Measurements from ENCODE around the gene MEGF11.

MEGF11 gene

GRCh38 chr15:65969865-65970816 lies 283.4 kb downstream of the MEGF11 start:
- TF ChIP-seq CTCF (IDR thresholded peaks at IDR 0.05; ENCODE audit: unreplicated experiment in 3 of 3), result no peak
- Mint-ChIP-seq H3K4me1 (no peaks in the 10 kb centered on the region), H3K27me3 (ENCODE audit: low read depth) (peaks cover 51% of the 10 kb centered on the region), H3K9me3 (peaks cover 3% of the 10 kb centered on the region), H3K4me3 (no peak overlapping the region), H3K36me3 (ENCODE audit: low read depth) (no peaks in the 10 kb centered on the region), H3K27ac (no peak overlapping the region)

DNA sequence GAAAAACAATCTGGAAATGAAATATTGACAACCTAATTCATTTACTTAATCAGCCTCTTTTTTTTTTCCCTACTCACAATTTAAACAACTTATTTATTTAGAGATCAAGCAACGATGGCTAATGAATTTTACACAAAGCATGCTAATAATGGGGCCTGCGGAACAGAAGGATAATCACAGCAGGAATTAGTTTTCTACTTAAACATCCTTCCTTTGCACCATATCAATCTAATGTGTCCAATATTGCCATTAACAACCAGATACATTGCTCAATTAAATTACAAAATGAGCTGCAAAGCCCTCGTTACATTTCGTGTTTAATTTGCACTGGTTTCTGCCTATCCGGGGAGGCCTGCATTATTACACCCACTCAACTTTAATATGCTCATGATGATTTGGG lies 285.0 kb downstream of the MEGF11 start:
- H3K27ac Mint-ChIP-seq, result no peak overlapping the region
- TF ChIP-seq CTCF (IDR thresholded peaks at IDR 0.05; ENCODE audit: unreplicated experiment in 3 of 3), result no peak
- peaks cover 3% of the 10 kb centered on the region for H3K9me3 Mint-ChIP-seq
- no peak overlapping the region for H3K4me3 Mint-ChIP-seq
- H3K4me1 Mint-ChIP-seq, result no peaks in the 10 kb centered on the region
- H3K27me3 Mint-ChIP-seq (ENCODE audit: low read depth), result peaks cover 48% of the 10 kb centered on the region
- H3K36me3 Mint-ChIP-seq (ENCODE audit: low read depth), result no peaks in the 10 kb centered on the region

DNA sequence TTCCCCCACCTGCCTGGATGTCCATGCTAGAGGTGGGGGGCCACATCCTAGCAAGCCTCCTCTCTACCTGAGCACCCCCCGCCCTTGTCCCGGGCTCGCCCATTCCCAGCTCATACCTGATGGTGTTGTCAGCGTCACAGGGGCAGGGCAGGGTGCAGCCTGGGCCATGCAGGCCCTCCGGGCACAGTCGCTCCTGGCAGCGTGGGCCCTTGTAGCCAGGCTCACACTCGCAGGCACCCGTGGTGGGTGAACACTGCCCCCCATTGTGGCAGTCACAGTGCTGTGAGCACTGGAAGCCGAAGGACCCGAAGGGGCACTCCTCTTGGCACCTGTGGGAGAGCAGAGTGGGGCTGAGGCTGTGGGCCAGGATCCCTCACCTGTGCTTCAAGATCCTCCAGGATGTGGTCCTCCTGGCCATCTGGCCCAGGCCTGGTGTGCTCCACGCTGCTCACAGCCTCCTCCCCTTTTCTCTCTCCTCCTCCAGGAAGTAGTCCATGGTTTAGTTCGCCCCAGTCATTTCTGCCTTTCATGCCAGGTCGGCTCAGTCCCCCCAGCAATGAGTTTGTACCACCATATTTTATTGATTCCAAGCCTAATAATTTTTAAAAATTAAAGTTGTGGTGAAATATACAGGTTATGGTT lies 288.6 kb downstream of the MEGF11 start:
- Mint-ChIP-seq H3K36me3 (ENCODE audit: low read depth) (no peaks in the 10 kb centered on the region), H3K27me3 (ENCODE audit: low read depth) (peaks cover 57% of the 10 kb centered on the region), H3K4me3 (no peak overlapping the region), H3K9me3 (no peaks in the 10 kb centered on the region), H3K27ac (no peak overlapping the region), H3K4me1 (no peaks in the 10 kb centered on the region)
- TF ChIP-seq CTCF (IDR thresholded peaks at IDR 0.05; ENCODE audit: unreplicated experiment in 3 of 3), result no peak

- no peak overlapping the region for H3K27ac Mint-ChIP-seq
- no peak overlapping the region for H3K4me3 Mint-ChIP-seq
- H3K9me3 Mint-ChIP-seq, result no peaks in the 10 kb centered on the region
- TF ChIP-seq CTCF (IDR thresholded peaks at IDR 0.05; ENCODE audit: unreplicated experiment in 3 of 3), result no peak
- no peaks in the 10 kb centered on the region for H3K36me3 Mint-ChIP-seq (ENCODE audit: low read depth)
- H3K4me1 Mint-ChIP-seq, result no peaks in the 10 kb centered on the region
- peaks cover 55% of the 10 kb centered on the region for H3K27me3 Mint-ChIP-seq (ENCODE audit: low read depth)
These were observed 289.6 kb downstream of the MEGF11 start for GRCh38 chr15:65963911-65964482.

DNA sequence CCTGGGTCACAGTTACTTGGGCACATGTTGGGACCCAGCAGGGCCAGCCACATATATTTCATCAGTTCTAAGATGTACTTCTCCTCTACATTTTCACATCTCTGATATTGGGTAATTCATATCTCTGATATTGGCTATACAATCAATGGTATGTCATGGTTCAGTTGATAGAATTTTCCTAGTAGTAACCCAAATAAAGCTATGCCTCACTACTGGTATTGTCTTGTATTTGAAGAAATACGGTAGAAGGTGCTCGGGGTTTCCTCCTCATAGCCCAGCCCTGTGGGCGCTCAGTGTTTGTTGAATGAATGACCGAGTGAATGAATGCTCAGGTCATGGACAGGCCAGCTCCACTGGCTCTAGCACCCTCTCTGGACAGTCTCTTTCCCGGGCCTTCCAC lies 290.2 kb downstream of the MEGF11 start:
- no peaks in the 10 kb centered on the region for H3K9me3 Mint-ChIP-seq
- no peak overlapping the region for H3K27ac Mint-ChIP-seq
- TF ChIP-seq CTCF (IDR thresholded peaks at IDR 0.05; ENCODE audit: unreplicated experiment in 3 of 3), result no peak
- H3K36me3 Mint-ChIP-seq (ENCODE audit: low read depth), result no peaks in the 10 kb centered on the region
- H3K27me3 Mint-ChIP-seq (ENCODE audit: low read depth), result peaks cover 56% of the 10 kb centered on the region
- H3K4me1 Mint-ChIP-seq, result no peaks in the 10 kb centered on the region
- H3K4me3 Mint-ChIP-seq, result no peak overlapping the region
